K562 (cell line): Measurements from ENCODE around the gene ENC1. TPM values are rescaled to one million over a fixed set of nuclear protein-coding genes. Genes with fewer than 3 reads are reported as not detected.

Experiments
- BRD4 ChIP-seq: fragments of 200-600 bp; sonication (generic); IDR thresholded peaks from 2 replicates; pipeline ENCODE4 v1.6.1; 2017; ENCODE audit warnings: inconsistent platforms
- CREBBP ChIP-seq: IDR thresholded peaks from one replicate; pipeline ENCODE4 v1.6.1; 2012; ENCODE audit warnings: low read depth, mild to moderate bottlenecking, control low read depth, inconsistent platforms, low read length
- CXXC5 ChIP-seq: fragments of 250-450 bp; sonication (Bioruptor Pico); IDR thresholded peaks from 2 replicates; pipeline ENCODE4 v1.8.0; 2022; ENCODE audit warnings: inconsistent platforms, mild to moderate bottlenecking, moderate library complexity
- DMBX1 ChIP-seq: fragments of 250-450 bp; sonication (Bioruptor Pico); IDR thresholded peaks from 2 replicates; pipeline ENCODE4 v1.8.0; 2022; ENCODE audit warnings: inconsistent platforms, mild to moderate bottlenecking, moderate library complexity, borderline replicate concordance
- DPF2 ChIP-seq: fragments of 450-650 bp; IDR thresholded peaks from 2 replicates; pipeline ENCODE4 v1.6.1; 2016
- EP300 ChIP-seq: IDR thresholded peaks from 2 replicates; pipeline ENCODE4 v1.6.1; 2012; ENCODE audit warnings: low read length, improper control_type of control experiment
- GATA2 ChIP-seq: sonication (generic); formaldehyde crosslinking; IDR thresholded peaks from 2 replicates; pipeline ENCODE4 v1.4.0; 2020; ENCODE audit warnings: mild to moderate bottlenecking, missing genetic modification reagents
- NR2C1 ChIP-seq, 2 experiments: fragments of 450-650 bp; IDR thresholded peaks; 2 replicates each; pipeline ENCODE4 v1.6.1; 2017; ENCODE audit warnings: mild to moderate bottlenecking in 2 of 2, antibody characterized with exemption in 1 of 2, inconsistent platforms in 1 of 2, missing compliant biosample characterization in 1 of 2, missing genetic modification characterization in 1 of 2
- NR2C2 ChIP-seq, 2 experiments: fragments of 200-800 bp in 1 of 2; sonication (Bioruptor generic) in 1 of 2; sonication (generic) in 1 of 2; formaldehyde crosslinking in 1 of 2; IDR thresholded peaks; 2 replicates each; pipeline versions ENCODE4 v1.6.1 to v1.8.0; 2016 to 2022; ENCODE audit warnings: mild to moderate bottlenecking in 1 of 2, missing compliant biosample characterization in 1 of 2, missing genetic modification characterization in 1 of 2, missing genetic modification reagents in 1 of 2
- SMARCE1 ChIP-seq: fragments of 450-650 bp; IDR thresholded peaks from 2 replicates; pipeline ENCODE4 v1.7.1; 2016; ENCODE audit warnings: mild to moderate bottlenecking
- ZNF766 ChIP-seq: fragments of 200-800 bp; sonication (Bioruptor generic); conservative IDR thresholded peaks from 2 replicates; pipeline ENCODE4 v1.6.1; 2016; ENCODE audit warnings: missing genetic modification characterization, missing compliant biosample characterization
- polyA plus RNA-seq, 8 experiments: library from polyadenylated mRNA; depleted of rRNA in 4 of 8; stranded (reverse) in 5 of 8; unstranded in 3 of 8; fragments of >200 nt; fragmentation: Nextera tagmentation in 2 of 8; fragmentation: Illumina TruSeq in 1 of 8; extraction: Ambion mirVana in 2 of 8; extraction: Trizol in 1 of 8; gene quantifications; 2 replicates each; pipeline versions ENCODE4 v1.2.1 to v1.2.3, GENCODE V29; 2011 to 2014; ENCODE audit warnings: inconsistent platforms in 1 of 8, missing spikeins in 1 of 8
- total RNA-seq, 7 experiments: library from RNA; depleted of rRNA in 6 of 7; stranded (reverse); fragments of >200 nt in 6 of 7; fragmentation: Illumina TruSeq in 2 of 7; extraction: Trizol in 2 of 7; gene quantifications; 2 replicates each; pipeline versions ENCODE4 v1.2.1 to v1.2.3, GENCODE V29; 2011 to 2021; ENCODE audit warnings: low replicate concordance in 1 of 7
- TF ChIP-seq, protein P1 (sequence below): fragments of 450-650 bp; IDR thresholded peaks from 2 replicates; pipeline ENCODE4 v1.6.1; 2016
- TF ChIP-seq, protein P2 (sequence below): IDR thresholded peaks from 2 replicates; pipeline ENCODE4 v1.6.1; 2012; ENCODE audit warnings: low read depth, low read length, improper control_type of control experiment, borderline replicate concordance
- TF ChIP-seq, protein P3 (sequence below): fragments of 450-650 bp; IDR thresholded peaks from 2 replicates; pipeline ENCODE4 v1.6.1; 2016; ENCODE audit warnings: mild to moderate bottlenecking, moderate library complexity

Gene ENC1
- total and polyA plus RNA-seq, 9 of the 15 experiments (the other 6 are each of a cell fraction or from before 2014, with no cell fraction given): 0.17 to 3.2 (median 0.97) TPM

DNA sequence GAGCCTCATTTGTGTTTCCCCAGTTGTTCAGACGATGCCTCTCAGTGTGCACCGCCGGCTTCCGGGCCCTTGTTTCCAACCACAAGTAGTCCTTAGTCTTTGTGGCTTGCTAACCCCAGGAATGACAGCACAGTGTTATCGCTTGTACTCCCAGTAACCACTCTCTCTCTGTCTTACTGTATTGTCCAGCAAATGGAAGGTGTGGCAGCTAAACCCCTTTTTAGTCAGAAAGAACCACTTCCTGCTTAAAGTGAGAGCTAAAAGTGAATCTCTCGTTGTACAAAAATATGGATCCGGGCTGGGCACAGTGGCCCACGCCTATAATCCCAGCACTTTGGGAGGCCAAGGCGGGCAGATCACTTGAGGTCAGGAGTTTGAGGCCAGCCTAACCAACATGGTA lies 61.3 kb downstream of the ENC1 start (continued):
- TF ChIP-seq, protein P1, sequence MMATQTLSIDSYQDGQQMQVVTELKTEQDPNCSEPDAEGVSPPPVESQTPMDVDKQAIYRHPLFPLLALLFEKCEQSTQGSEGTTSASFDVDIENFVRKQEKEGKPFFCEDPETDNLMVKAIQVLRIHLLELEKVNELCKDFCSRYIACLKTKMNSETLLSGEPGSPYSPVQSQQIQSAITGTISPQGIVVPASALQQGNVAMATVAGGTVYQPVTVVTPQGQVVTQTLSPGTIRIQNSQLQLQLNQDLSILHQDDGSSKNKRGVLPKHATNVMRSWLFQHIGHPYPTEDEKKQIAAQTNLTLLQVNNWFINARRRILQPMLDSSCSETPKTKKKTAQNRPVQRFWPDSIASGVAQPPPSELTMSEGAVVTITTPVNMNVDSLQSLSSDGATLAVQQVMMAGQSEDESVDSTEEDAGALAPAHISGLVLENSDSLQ: peak; percentile 19; the same call in 1 of the 2 replicates
- TF ChIP-seq, protein P2, sequence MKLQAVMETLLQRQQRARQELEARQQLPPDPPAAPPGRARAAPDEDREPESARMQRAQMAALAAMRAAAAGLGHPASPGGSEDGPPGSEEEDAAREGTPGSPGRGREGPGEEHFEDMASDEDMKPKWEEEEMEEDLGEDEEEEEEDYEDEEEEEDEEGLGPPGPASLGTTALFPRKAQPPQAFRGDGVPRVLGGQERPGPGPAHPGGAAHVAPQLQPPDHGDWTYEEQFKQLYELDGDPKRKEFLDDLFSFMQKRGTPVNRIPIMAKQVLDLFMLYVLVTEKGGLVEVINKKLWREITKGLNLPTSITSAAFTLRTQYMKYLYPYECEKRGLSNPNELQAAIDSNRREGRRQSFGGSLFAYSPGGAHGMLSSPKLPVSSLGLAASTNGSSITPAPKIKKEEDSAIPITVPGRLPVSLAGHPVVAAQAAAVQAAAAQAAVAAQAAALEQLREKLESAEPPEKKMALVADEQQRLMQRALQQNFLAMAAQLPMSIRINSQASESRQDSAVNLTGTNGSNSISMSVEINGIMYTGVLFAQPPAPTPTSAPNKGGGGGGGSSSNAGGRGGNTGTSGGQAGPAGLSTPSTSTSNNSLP: no peak
- TF ChIP-seq CREBBP (no peak), DMBX1 (CRISPR knock-in tag) (0 out of 2 replicates have a peak, but pooled peaks have one; percentile 12), ZNF766 (peak; percentile 78; the same call in 1 of the 2 replicates), GATA2 (CRISPR knock-in tag) (no peak), NR2C1 (IDR thresholded peaks at IDR 0.05) (no peak), NR2C1 (tag; IDR thresholded peaks at IDR 0.05) (0 out of 2 replicates have a peak, but pooled peaks have one; percentile 32), EP300 (0 out of 2 replicates have a peak, but pooled peaks have one; percentile 13), DPF2 (peak; percentile 42; the same call in 1 of the 2 replicates), NR2C2 (CRISPR knock-in tag; IDR thresholded peaks at IDR 0.05) (no peak), NR2C2 (tag; IDR thresholded peaks at IDR 0.05) (peak; percentile 37; the same call in 1 of the 2 replicates), SMARCE1 (0 out of 2 replicates have a peak, but pooled peaks have one; percentile 44), CXXC5 (CRISPR knock-in tag) (peak; percentile 12; the same call in 1 of the 2 replicates), BRD4 (no peak)
- TF ChIP-seq, protein P3, sequence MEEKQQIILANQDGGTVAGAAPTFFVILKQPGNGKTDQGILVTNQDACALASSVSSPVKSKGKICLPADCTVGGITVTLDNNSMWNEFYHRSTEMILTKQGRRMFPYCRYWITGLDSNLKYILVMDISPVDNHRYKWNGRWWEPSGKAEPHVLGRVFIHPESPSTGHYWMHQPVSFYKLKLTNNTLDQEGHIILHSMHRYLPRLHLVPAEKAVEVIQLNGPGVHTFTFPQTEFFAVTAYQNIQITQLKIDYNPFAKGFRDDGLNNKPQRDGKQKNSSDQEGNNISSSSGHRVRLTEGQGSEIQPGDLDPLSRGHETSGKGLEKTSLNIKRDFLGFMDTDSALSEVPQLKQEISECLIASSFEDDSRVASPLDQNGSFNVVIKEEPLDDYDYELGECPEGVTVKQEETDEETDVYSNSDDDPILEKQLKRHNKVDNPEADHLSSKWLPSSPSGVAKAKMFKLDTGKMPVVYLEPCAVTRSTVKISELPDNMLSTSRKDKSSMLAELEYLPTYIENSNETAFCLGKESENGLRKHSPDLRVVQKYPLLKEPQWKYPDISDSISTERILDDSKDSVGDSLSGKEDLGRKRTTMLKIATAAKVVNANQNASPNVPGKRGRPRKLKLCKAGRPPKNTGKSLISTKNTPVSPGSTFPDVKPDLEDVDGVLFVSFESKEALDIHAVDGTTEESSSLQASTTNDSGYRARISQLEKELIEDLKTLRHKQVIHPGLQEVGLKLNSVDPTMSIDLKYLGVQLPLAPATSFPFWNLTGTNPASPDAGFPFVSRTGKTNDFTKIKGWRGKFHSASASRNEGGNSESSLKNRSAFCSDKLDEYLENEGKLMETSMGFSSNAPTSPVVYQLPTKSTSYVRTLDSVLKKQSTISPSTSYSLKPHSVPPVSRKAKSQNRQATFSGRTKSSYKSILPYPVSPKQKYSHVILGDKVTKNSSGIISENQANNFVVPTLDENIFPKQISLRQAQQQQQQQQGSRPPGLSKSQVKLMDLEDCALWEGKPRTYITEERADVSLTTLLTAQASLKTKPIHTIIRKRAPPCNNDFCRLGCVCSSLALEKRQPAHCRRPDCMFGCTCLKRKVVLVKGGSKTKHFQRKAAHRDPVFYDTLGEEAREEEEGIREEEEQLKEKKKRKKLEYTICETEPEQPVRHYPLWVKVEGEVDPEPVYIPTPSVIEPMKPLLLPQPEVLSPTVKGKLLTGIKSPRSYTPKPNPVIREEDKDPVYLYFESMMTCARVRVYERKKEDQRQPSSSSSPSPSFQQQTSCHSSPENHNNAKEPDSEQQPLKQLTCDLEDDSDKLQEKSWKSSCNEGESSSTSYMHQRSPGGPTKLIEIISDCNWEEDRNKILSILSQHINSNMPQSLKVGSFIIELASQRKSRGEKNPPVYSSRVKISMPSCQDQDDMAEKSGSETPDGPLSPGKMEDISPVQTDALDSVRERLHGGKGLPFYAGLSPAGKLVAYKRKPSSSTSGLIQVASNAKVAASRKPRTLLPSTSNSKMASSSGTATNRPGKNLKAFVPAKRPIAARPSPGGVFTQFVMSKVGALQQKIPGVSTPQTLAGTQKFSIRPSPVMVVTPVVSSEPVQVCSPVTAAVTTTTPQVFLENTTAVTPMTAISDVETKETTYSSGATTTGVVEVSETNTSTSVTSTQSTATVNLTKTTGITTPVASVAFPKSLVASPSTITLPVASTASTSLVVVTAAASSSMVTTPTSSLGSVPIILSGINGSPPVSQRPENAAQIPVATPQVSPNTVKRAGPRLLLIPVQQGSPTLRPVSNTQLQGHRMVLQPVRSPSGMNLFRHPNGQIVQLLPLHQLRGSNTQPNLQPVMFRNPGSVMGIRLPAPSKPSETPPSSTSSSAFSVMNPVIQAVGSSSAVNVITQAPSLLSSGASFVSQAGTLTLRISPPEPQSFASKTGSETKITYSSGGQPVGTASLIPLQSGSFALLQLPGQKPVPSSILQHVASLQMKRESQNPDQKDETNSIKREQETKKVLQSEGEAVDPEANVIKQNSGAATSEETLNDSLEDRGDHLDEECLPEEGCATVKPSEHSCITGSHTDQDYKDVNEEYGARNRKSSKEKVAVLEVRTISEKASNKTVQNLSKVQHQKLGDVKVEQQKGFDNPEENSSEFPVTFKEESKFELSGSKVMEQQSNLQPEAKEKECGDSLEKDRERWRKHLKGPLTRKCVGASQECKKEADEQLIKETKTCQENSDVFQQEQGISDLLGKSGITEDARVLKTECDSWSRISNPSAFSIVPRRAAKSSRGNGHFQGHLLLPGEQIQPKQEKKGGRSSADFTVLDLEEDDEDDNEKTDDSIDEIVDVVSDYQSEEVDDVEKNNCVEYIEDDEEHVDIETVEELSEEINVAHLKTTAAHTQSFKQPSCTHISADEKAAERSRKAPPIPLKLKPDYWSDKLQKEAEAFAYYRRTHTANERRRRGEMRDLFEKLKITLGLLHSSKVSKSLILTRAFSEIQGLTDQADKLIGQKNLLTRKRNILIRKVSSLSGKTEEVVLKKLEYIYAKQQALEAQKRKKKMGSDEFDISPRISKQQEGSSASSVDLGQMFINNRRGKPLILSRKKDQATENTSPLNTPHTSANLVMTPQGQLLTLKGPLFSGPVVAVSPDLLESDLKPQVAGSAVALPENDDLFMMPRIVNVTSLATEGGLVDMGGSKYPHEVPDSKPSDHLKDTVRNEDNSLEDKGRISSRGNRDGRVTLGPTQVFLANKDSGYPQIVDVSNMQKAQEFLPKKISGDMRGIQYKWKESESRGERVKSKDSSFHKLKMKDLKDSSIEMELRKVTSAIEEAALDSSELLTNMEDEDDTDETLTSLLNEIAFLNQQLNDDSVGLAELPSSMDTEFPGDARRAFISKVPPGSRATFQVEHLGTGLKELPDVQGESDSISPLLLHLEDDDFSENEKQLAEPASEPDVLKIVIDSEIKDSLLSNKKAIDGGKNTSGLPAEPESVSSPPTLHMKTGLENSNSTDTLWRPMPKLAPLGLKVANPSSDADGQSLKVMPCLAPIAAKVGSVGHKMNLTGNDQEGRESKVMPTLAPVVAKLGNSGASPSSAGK: no peak; the same call in 1 of the 2 replicates
